Effector memory CD8-positive, alpha-beta T cell (primary cell): Measurements from ENCODE around the gene ECE1.
A peak's percentile ranks its signal among the peaks of the same experiment; 100 is the strongest.
"Not testable (repeated sequence)": the region's sequence is repeated elsewhere in the genome, so short reads cannot be mapped to it uniquely, and the experiment has no call there.

Experiments used
- ATAC-seq: fragments of 150-1000 bp; cut with Tn5 transposase; replicated peaks from 2 replicates; pipeline ENCODE4 v1.10.0; 2021; ENCODE audit warnings: mild to moderate bottlenecking, moderate library complexity
- DNase-seq, 3 experiments: peaks; one replicate each; pipeline ENCODE4 v3.0.0; 2021
- H3K27ac Mint-ChIP-seq, 2 donors: one replicate each; pipeline ENCODE4 v1.8.0; 2022; ENCODE audit warnings: mild to moderate bottlenecking in 2 of 2, mixed read lengths in 2 of 2, moderate library complexity in 2 of 2
- H3K27me3 Mint-ChIP-seq, 2 donors: one replicate each; pipeline ENCODE4 v1.8.0; 2022; ENCODE audit warnings: mixed read lengths in 2 of 2
- H3K36me3 Mint-ChIP-seq: one replicate; pipeline ENCODE4 v1.8.0; 2022; ENCODE audit warnings: mild to moderate bottlenecking, moderate library complexity, mixed read lengths; ENCODE audit not compliant: insufficient read depth
- H3K4me1 Mint-ChIP-seq, 2 donors: one replicate each; pipeline ENCODE4 v1.8.0; 2022; ENCODE audit warnings: low read depth in 2 of 2, mixed read lengths in 2 of 2
- H3K4me3 Mint-ChIP-seq, 2 donors: one replicate each; pipeline ENCODE4 v1.8.0; 2022; ENCODE audit warnings: mild to moderate bottlenecking in 2 of 2, mixed read lengths in 2 of 2, moderate library complexity in 2 of 2
- H3K9me3 Mint-ChIP-seq, 2 donors: one replicate each; pipeline ENCODE4 v1.8.0; 2022; ENCODE audit warnings: mixed read lengths in 2 of 2

ECE1 gene

GRCh38 chr1:21200767-21201166, 89.5 kb downstream of the ECE1 start:
- no peak for ATAC-seq
- Mint-ChIP-seq H3K36me3 (peaks cover 2% of the 10 kb centered on the region), H3K4me3 (no peak overlapping the region), H3K27me3 (peaks cover 15 to 26% of the 10 kb centered on the region in 2 donors), H3K9me3 (no peaks in the 10 kb centered on the region), H3K27ac (no peak overlapping the region), H3K4me1 (no peaks in the 10 kb centered on the region)
- DNase-seq = no peak

GRCh38 chr1:21198929-21199328, 91.3 kb downstream of the ECE1 start:
- Mint-ChIP-seq H3K9me3 (no peaks in the 10 kb centered on the region), H3K27ac (no peak overlapping the region), H3K36me3 (peaks cover 2% of the 10 kb centered on the region), H3K27me3 (peaks cover 15 to 26% of the 10 kb centered on the region in 2 donors), H3K4me1 (peaks cover 3 to 5% of the 10 kb centered on the region in 2 donors), H3K4me3 (no peak overlapping the region)
- DNase-seq (no peak), ATAC-seq (no peak)

GRCh38 chr1:21192871-21193270, 97.4 kb downstream of the ECE1 start:
- ATAC-seq (no peak), DNase-seq (no peak)
- H3K4me3 Mint-ChIP-seq = no peak overlapping the region
- peaks cover 6% of the 10 kb centered on the region for H3K36me3 Mint-ChIP-seq
- peaks cover 6 to 22% of the 10 kb centered on the region in 2 donors for H3K27me3 Mint-ChIP-seq
- H3K9me3 Mint-ChIP-seq = no peaks in the 10 kb centered on the region
- H3K4me1 Mint-ChIP-seq = peaks cover 10 to 21% of the 10 kb centered on the region in 2 donors
- H3K27ac Mint-ChIP-seq = peak overlapping the region; percentile 11 to 63

- ATAC-seq (no peak), DNase-seq (no peak)
- peaks cover 6% of the 10 kb centered on the region for H3K36me3 Mint-ChIP-seq
- H3K4me1 Mint-ChIP-seq = peaks cover 10 to 21% of the 10 kb centered on the region in 2 donors
- peak overlapping the region in 1 of 2 donors; percentile 63 for H3K27ac Mint-ChIP-seq
- no peak overlapping the region for H3K4me3 Mint-ChIP-seq
- H3K27me3 Mint-ChIP-seq = peaks cover 6 to 21% of the 10 kb centered on the region in 2 donors
- no peaks in the 10 kb centered on the region for H3K9me3 Mint-ChIP-seq
Measured at GRCh38 chr1:21192284-21192683, 98.0 kb downstream of the ECE1 start.

- peak overlapping the region; percentile 30 to 41 for H3K4me3 Mint-ChIP-seq
- not testable (repeated sequence) for H3K9me3 Mint-ChIP-seq, H3K36me3 Mint-ChIP-seq, DNase-seq
- peaks cover 10 to 21% of the 10 kb centered on the region in 2 donors for H3K4me1 Mint-ChIP-seq
- H3K27ac Mint-ChIP-seq = peak overlapping the region; percentile 42 to 47
- ATAC-seq = peak; percentile 41
- peaks cover 0 to 10% of the 10 kb centered on the region in 2 donors for H3K27me3 Mint-ChIP-seq
Measured at GRCh38 chr1:21190771-21191170, 99.5 kb downstream of the ECE1 start.

- no peak for DNase-seq
- H3K27ac Mint-ChIP-seq = peak overlapping the region; percentile 42 to 67
- H3K27me3 Mint-ChIP-seq = peaks cover 0 to 10% of the 10 kb centered on the region in 2 donors
Measured at GRCh38 chr1:21189906-21190500, 100.3 kb downstream of the ECE1 start.

GRCh38 chr1:21189421-21189820, 100.8 kb downstream of the ECE1 start:
- no peak for ATAC-seq
- Mint-ChIP-seq H3K27ac (peak overlapping the region in 1 of 2 donors; percentile 67), H3K9me3 (no peaks in the 10 kb centered on the region), H3K4me1 (peaks cover 6 to 16% of the 10 kb centered on the region in 2 donors), H3K27me3 (peaks cover 0 to 10% of the 10 kb centered on the region in 2 donors), H3K36me3 (peaks cover 6% of the 10 kb centered on the region), H3K4me3 (no peak overlapping the region)
- DNase-seq = no peak

More at GRCh38 chr1:21189906-21190500, 100.3 kb downstream of the ECE1 start:
- Mint-ChIP-seq H3K4me1 (peaks cover 7 to 17% of the 10 kb centered on the region in 2 donors), H3K4me3 (peak overlapping the region in 1 of 2 donors; percentile 31), H3K9me3 (no peaks in the 10 kb centered on the region), H3K36me3 (peaks cover 6% of the 10 kb centered on the region)
- no peak for ATAC-seq

GRCh38 chr1:21188235-21188634, 102.0 kb downstream of the ECE1 start:
- no peak overlapping the region for H3K4me3 Mint-ChIP-seq
- peaks cover 6 to 16% of the 10 kb centered on the region in 2 donors for H3K4me1 Mint-ChIP-seq
- H3K27me3 Mint-ChIP-seq = peaks cover 0 to 6% of the 10 kb centered on the region in 2 donors
- no peaks in the 10 kb centered on the region for H3K9me3 Mint-ChIP-seq
- H3K27ac Mint-ChIP-seq = no peak overlapping the region
- peaks cover 6% of the 10 kb centered on the region for H3K36me3 Mint-ChIP-seq
- DNase-seq (no peak), ATAC-seq (no peak)

- DNase-seq = no peak
- no peak for ATAC-seq
- Mint-ChIP-seq H3K4me3 (no peak overlapping the region), H3K9me3 (no peaks in the 10 kb centered on the region), H3K36me3 (peaks cover 3% of the 10 kb centered on the region), H3K4me1 (peaks cover 1 to 4% of the 10 kb centered on the region in 2 donors), H3K27me3 (no peaks in the 10 kb centered on the region), H3K27ac (no peak overlapping the region)
Measured at GRCh38 chr1:21185221-21185731, 105.0 kb downstream of the ECE1 start.

GRCh38 chr1:21184276-21184675, 106.0 kb downstream of the ECE1 start:
- Mint-ChIP-seq H3K36me3 (peaks cover 3% of the 10 kb centered on the region), H3K4me3 (no peak overlapping the region), H3K9me3 (no peaks in the 10 kb centered on the region), H3K4me1 (no peaks in the 10 kb centered on the region), H3K27me3 (no peaks in the 10 kb centered on the region), H3K27ac (peak overlapping the region in 1 of 2 donors; percentile 44)
- ATAC-seq = no peak
- no peak for DNase-seq

- Mint-ChIP-seq H3K27ac (no peak overlapping the region), H3K4me3 (no peak overlapping the region), H3K9me3 (no peaks in the 10 kb centered on the region), H3K4me1 (no peaks in the 10 kb centered on the region), H3K27me3 (no peaks in the 10 kb centered on the region), H3K36me3 (peaks cover 3% of the 10 kb centered on the region)
- DNase-seq (no peak), ATAC-seq (no peak)
Measured at GRCh38 chr1:21182181-21182731, 108.0 kb downstream of the ECE1 start.

GRCh38 chr1:21178271-21178670, 112.0 kb downstream of the ECE1 start:
- H3K27me3 Mint-ChIP-seq, DNase-seq, H3K4me3 Mint-ChIP-seq, H3K27ac Mint-ChIP-seq, ATAC-seq, H3K9me3 Mint-ChIP-seq: not testable (repeated sequence)
- Mint-ChIP-seq H3K4me1 (peaks cover 16 to 18% of the 10 kb centered on the region in 2 donors), H3K36me3 (peaks cover 17% of the 10 kb centered on the region)

- ATAC-seq (peak; percentile 84), DNase-seq (peak; percentile 100)
- peaks cover 17% of the 10 kb centered on the region for H3K36me3 Mint-ChIP-seq
- H3K27me3 Mint-ChIP-seq = no peaks in the 10 kb centered on the region
- H3K4me3 Mint-ChIP-seq = peak within 1 kb of the TSS; percentile 95 to 97
- H3K4me1 Mint-ChIP-seq = peaks cover 16 to 23% of the 10 kb centered on the region in 2 donors
- H3K27ac Mint-ChIP-seq = peak within 1 kb of the TSS; percentile 92 to 95
- no peaks in the 10 kb centered on the region for H3K9me3 Mint-ChIP-seq
Measured at GRCh38 chr1:21176586-21177555, 113.4 kb downstream of the ECE1 start, which contains the start of gene EIF4G3. Gene EIF4G3, minus strand, starts transcription at chr1:21176897. Its CDS starts 174,155 bp downstream, at chr1:21002742.
